Activated CD4-positive, alpha-beta T cell treated with anti-CD3 and anti-CD28 coated beads for 36 hours (primary cell): ENCODE measurements around the gene CAMK2G. TPM values are rescaled to one million over a fixed set of nuclear protein-coding genes. Genes with fewer than 3 reads are reported as not detected.
"Not testable (repeated sequence)": the region's sequence is repeated elsewhere in the genome, so short reads cannot be mapped to it uniquely, and the experiment has no call there.

Experiments used
- ATAC-seq: fragments of 200-7000 bp; cut with Tn5 transposase; one replicate; pipeline ENCODE4 v1.10.0; 2021; ENCODE audit warnings: mild to moderate bottlenecking, moderate library complexity
- CTCF ChIA-PET: fragments of 350-600 bp; sonication (Branson Sonifier 250); formaldehyde crosslinking; loops from one replicate; lab custom pipeline; 2021; ENCODE audit warnings: antibody characterized with exemption; lab: Charles Lee
- POLR2A ChIA-PET: fragments of 350-600 bp; sonication (Branson Sonifier 250); formaldehyde crosslinking; loops from one replicate; lab custom pipeline; 2021; ENCODE audit warnings: antibody characterized with exemption, inconsistent platforms; lab: Charles Lee
- DNase-seq: peaks from one replicate; pipeline ENCODE4 v3.0.0-alpha.2; 2020
- H3K27ac Mint-ChIP-seq: one replicate; pipeline ENCODE4 v1.8.0; 2021; ENCODE audit warnings: mixed read lengths
- H3K27me3 Mint-ChIP-seq: one replicate; pipeline ENCODE4 v1.8.0; 2021; ENCODE audit warnings: mixed read lengths
- H3K36me3 Mint-ChIP-seq: one replicate; pipeline ENCODE4 v1.8.0; 2021; ENCODE audit warnings: low read depth, mixed read lengths
- H3K4me1 Mint-ChIP-seq: one replicate; pipeline ENCODE4 v1.8.0; 2021; ENCODE audit warnings: mixed read lengths
- H3K4me3 Mint-ChIP-seq: one replicate; pipeline ENCODE4 v1.8.0; 2021; ENCODE audit warnings: mild to moderate bottlenecking, moderate library complexity, mixed read lengths
- H3K9me3 Mint-ChIP-seq: one replicate; pipeline ENCODE4 v1.8.0; 2021; ENCODE audit warnings: low read depth, mixed read lengths
- intact Hi-C, 2 experiments: fragments of 100-400 bp; cut with DNase I in 1 of 2; cut with micrococcal nuclease in 1 of 2; formaldehyde crosslinking; loops; one replicate each; pipeline versions ENCODE4 v1.14.2 to v1.15.1; 2022 to 2024; cut with DNase I, micrococcal nuclease
- total RNA-seq, 2 experiments: library from RNA; stranded (reverse); gene quantifications; one replicate each; pipeline ENCODE4 v1.2.3, GENCODE V29; 2021

The CAMK2G gene
- total RNA-seq = 10 to 100 TPM; 16.4 to 19.4 TPM

DNA sequence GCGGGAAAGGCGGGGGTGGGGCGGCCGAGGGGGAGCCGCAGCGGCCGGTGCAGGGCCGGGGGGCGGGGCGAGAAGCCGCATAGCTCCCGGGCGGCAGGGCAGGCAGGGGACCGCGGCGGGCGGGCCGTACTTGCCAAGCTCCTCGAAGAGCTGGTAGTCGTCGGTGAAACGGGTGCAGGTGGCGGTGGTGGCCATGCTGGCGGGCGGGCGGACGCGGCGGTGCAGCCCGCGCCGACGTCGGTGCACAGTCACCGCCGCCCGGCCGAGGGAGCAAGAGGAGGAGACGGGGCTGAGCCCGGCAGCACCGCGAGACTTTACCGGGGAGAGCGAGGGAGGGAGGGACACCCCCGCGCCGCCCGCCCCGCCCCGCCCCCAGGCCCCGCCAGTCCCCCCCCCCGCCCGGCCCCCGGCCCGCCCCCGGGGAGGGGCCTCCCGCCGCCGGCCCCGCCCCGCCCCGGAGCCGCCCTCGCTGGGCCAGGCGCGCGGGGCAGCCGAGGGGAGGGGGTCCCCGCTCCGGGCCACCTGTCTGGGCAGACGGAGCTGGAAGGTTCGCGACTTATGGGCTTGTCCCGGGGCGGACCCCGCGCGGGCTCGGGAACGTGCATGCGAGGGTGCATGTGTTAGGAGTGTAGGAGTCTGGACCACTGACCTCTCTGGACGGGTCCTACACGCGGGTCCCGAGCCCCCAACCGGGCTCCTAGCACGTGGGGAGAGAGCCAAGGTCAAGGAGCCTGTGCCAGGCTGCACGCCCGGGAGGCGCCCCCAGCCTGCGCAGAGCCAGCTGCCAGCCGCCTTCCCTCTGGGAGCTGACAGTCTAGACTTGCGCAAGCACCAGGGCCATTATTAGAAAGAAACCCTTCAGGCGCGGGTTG lies at the start of gene CAMK2G:
TSS of gene CAMK2G (minus strand) at position 289 of the 872 bp plus-strand sequence. CDS start at position 195, 94 bp downstream.
- Mint-ChIP-seq H3K27ac (peak within 1 kb of the TSS; percentile 81), H3K4me3 (peak within 1 kb of the TSS; percentile 74), H3K27me3 (no peaks in the 10 kb centered on the region), H3K4me1 (peaks cover 67% of the 10 kb centered on the region), H3K9me3 (no peaks in the 10 kb centered on the region), H3K36me3 (peaks cover 4% of the 10 kb centered on the region)
- ChIA-PET CTCF (interaction anchor here (0.6 to 19.7 kb wide), 4 partner anchors 13 to 339 kb away, joined by 3 to 456 read pairs (median 48); no protein-coding TSS in a partner anchor), POLR2A (interaction anchor here (0.5 to 1.6 kb wide), 5 partner anchors 11 to 1601 kb away, joined by 3 to 6 read pairs (median 4); no protein-coding TSS in a partner anchor)
- peak; percentile 87 for ATAC-seq
- peak; percentile 92 for DNase-seq
- intact Hi-C loops = loop anchor here (1.0 to 10.0 kb wide), 11 partner anchors 17 to 1360 kb away; partner anchors contain the start of genes AP3M1 (in 1 of the 2), KAT6B (in 1 of the 2), MRPS16 (in 1 of the 2) and NDST2 (in 1 of the 2)

GRCh38 chr10:73922864-73923133 lies 48.4 kb upstream of the CAMK2G start:
- ATAC-seq = no peak
- H3K27ac Mint-ChIP-seq = no peak overlapping the region
- no peaks in the 10 kb centered on the region for H3K36me3 Mint-ChIP-seq
- H3K4me3 Mint-ChIP-seq = no peak overlapping the region
- peaks cover 7% of the 10 kb centered on the region for H3K9me3 Mint-ChIP-seq
- H3K4me1 Mint-ChIP-seq = peaks cover 23% of the 10 kb centered on the region
- peaks cover 22% of the 10 kb centered on the region for H3K27me3 Mint-ChIP-seq
- CTCF ChIA-PET = no interaction called here
- intact Hi-C loops = no loop called here
- POLR2A ChIA-PET = no interaction called here
- no peak for DNase-seq

DNA sequence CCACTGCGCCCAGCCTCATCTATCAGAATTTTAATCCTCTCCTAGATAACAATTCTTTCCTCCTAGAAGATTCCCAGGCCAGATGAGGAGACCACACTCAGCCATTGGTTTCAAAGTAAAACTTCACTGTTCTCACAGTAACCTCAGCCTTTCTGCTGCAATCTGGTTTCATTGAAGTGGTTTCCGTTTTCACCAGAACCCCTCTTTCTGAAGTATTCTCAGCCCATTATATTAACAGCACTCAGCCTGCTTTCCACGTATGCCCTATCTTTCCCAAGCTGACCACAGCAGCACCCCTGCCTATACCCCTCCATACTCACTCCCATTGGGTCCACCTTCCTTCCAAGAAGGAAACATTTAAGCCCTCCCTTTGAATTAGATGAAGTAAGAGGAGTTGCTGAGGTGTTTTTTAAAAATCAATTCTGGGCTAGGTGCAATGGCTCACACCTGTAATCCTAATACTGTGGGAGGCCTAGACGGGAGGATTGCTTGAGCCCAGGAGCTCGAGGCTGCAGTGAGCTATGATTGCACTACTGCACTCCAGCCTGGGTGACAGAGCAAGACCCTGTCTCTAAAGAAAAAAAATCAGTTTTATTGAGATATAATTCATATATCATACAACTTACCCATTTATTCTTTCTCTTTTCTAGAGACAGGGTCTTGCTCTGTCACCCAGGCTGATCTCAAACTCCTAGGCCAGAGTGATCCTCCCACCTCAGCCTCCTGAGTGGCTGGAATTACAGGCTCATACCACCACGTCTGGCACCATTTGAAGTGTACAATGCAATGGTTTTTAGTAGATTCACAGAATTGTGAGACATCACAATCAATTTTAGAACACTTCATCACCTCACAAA lies 47.9 kb upstream of the CAMK2G start:
- ChIA-PET POLR2A (no interaction called here), CTCF (interaction anchor here (1.4 kb wide), 1 partner anchor 15 kb away, joined by 4 read pairs; no protein-coding TSS in a partner anchor)
- Mint-ChIP-seq H3K27me3 (peaks cover 22% of the 10 kb centered on the region), H3K4me1 (peaks cover 23% of the 10 kb centered on the region), H3K9me3 (peaks cover 7% of the 10 kb centered on the region), H3K36me3 (no peaks in the 10 kb centered on the region), H3K4me3 (no peak overlapping the region), H3K27ac (no peak overlapping the region)
- intact Hi-C loops = no loop called here
- DNase-seq (no peak), ATAC-seq (peak; percentile 68)

- no peak overlapping the region for H3K4me3 Mint-ChIP-seq
- H3K27me3 Mint-ChIP-seq = peaks cover 21% of the 10 kb centered on the region
- no peak for ATAC-seq
- H3K9me3 Mint-ChIP-seq = peaks cover 7% of the 10 kb centered on the region
- H3K36me3 Mint-ChIP-seq = no peaks in the 10 kb centered on the region
- no peak for DNase-seq
- ChIA-PET POLR2A (no interaction called here), CTCF (interaction anchor here (0.6 to 1.4 kb wide), 8 partner anchors 10 to 230 kb away, joined by 3 to 6 read pairs (median 3); partner anchors contain the start of genes AP3M1 and PLAU)
- intact Hi-C loops = no loop called here
- H3K27ac Mint-ChIP-seq = no peak overlapping the region
- peaks cover 26% of the 10 kb centered on the region for H3K4me1 Mint-ChIP-seq
Measured at GRCh38 chr10:73920089-73920488, 45.7 kb upstream of the CAMK2G start.

DNA sequence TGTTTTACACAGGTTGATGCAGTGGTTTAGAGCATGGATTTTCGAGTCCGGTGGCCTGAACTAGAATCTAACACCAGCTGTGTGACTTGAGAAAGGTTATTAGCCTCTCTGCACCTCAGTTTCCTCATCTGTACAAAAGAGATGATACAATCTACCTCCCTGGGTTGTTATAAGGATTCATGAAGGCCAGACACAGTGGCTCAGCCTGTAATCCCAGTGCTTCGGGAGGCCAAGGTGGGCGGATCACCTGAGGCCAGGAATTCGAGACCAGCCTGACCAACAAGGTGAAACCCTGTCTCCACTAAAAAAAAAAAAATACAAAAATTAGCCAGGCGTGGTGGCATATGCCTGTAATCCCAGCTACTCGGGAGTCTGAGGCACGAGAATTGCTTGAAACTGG lies 45.1 kb upstream of the CAMK2G start:
- DNase-seq, ATAC-seq, H3K27ac Mint-ChIP-seq, H3K36me3 Mint-ChIP-seq, H3K9me3 Mint-ChIP-seq, H3K4me3 Mint-ChIP-seq, POLR2A ChIA-PET, intact Hi-C loops: not testable (repeated sequence)
- Mint-ChIP-seq H3K27me3 (peaks cover 22% of the 10 kb centered on the region), H3K4me1 (peaks cover 26% of the 10 kb centered on the region)
- CTCF ChIA-PET = interaction anchor here (0.9 to 1.4 kb wide), 10 partner anchors 9 to 231 kb away, joined by 3 to 6 read pairs (median 4); partner anchors contain the start of genes AP3M1 and PLAU

- CTCF ChIA-PET = interaction anchor here (0.9 to 2.3 kb wide), 5 partner anchors 11 to 38 kb away, joined by 3 to 11 read pairs (median 4); no protein-coding TSS in a partner anchor
- peaks cover 21% of the 10 kb centered on the region for H3K27me3 Mint-ChIP-seq
- intact Hi-C loops = no loop called here
- H3K9me3 Mint-ChIP-seq = peaks cover 7% of the 10 kb centered on the region
- DNase-seq (no peak), ATAC-seq (no peak)
- no peak overlapping the region for H3K27ac Mint-ChIP-seq
- H3K4me1 Mint-ChIP-seq = peaks cover 23% of the 10 kb centered on the region
- no peak overlapping the region for H3K4me3 Mint-ChIP-seq
- no peaks in the 10 kb centered on the region for H3K36me3 Mint-ChIP-seq
- POLR2A ChIA-PET = no interaction called here
Measured at GRCh38 chr10:73917566-73918305, 43.4 kb upstream of the CAMK2G start.

DNA sequence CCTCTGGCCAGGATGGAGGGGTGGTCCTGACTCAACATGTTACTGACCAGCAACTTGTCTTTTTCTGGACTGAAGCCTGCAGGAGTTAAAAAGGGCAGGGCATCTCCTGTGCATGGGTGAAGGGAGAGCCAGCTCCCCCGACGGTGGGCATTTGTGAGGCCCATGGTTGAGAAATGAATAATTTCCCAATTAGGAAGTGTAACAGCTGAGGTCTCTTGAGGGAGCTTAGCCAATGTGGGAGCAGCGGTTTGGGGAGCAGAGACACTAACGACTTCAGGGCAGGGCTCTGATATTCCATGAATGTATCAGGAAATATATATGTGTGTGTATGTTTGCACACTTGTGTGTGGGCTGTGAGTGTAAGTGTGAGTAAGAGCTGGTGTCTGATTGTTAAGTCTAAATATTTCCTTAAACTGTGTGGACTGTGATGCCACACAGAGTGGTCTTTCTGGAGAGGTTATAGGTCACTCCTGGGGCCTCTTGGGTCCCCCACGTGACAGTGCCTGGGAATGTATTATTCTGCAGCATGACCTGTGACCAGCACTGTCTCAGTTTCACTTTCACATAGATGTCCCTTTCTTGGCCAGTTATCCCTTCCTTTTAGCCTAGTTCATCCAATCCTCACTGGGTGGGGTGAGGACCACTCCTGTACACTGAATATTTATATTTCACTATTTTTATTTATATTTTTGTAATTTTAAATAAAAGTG lies 42.6 kb upstream of the CAMK2G start:
- ChIA-PET CTCF (interaction anchor here (0.9 to 2.3 kb wide), 4 partner anchors 19 to 29 kb away, joined by 3 to 11 read pairs (median 4); no protein-coding TSS in a partner anchor), POLR2A (no interaction called here)
- Mint-ChIP-seq H3K9me3 (peaks cover 7% of the 10 kb centered on the region), H3K4me1 (peaks cover 16% of the 10 kb centered on the region), H3K27me3 (peaks cover 25% of the 10 kb centered on the region), H3K4me3 (no peak overlapping the region), H3K27ac (no peak overlapping the region), H3K36me3 (peaks cover 1% of the 10 kb centered on the region)
- ATAC-seq (no peak), DNase-seq (no peak)
- intact Hi-C loops = no loop called here

- peaks cover 37% of the 10 kb centered on the region for H3K27me3 Mint-ChIP-seq
- no peak overlapping the region for H3K4me3 Mint-ChIP-seq
- H3K4me1 Mint-ChIP-seq = peaks cover 19% of the 10 kb centered on the region
- no peak for ATAC-seq
- DNase-seq = no peak
- intact Hi-C loops = no loop called here
- CTCF ChIA-PET = interaction anchor here (1.7 kb wide), 1 partner anchor 26 kb away, joined by 3 read pairs; no protein-coding TSS in a partner anchor
- H3K9me3 Mint-ChIP-seq = peaks cover 7% of the 10 kb centered on the region
- H3K36me3 Mint-ChIP-seq = peaks cover 1% of the 10 kb centered on the region
- POLR2A ChIA-PET = interaction anchor here (0.5 to 0.6 kb wide), 2 partner anchors 20 to 180 kb away, joined by 4 read pairs; no protein-coding TSS in a partner anchor
- H3K27ac Mint-ChIP-seq = no peak overlapping the region
Measured at GRCh38 chr10:73915206-73915851, 41.0 kb upstream of the CAMK2G start.

DNA sequence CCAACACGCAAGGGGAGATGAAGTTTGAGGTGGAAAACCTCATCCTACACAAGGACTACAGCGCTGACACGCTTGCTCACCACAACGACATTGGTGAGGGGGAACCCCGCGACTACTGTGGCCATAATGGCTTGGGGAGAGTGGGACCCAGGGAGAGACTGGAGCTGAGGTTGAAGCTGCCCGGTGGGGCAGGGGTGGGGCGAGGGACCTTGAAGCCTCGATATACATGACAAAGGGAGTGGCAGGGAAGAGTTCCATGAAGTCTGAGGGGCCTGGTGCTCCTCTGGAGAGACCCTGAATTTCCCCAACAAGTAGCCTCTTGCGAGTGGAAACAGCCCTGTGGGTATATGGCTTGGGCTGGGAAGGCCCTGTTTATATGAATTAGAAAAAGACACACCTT lies 39.7 kb upstream of the CAMK2G start:
- POLR2A ChIA-PET = no interaction called here
- Mint-ChIP-seq H3K27ac (no peak overlapping the region), H3K4me3 (no peak overlapping the region), H3K4me1 (peaks cover 26% of the 10 kb centered on the region), H3K27me3 (peaks cover 41% of the 10 kb centered on the region), H3K36me3 (peaks cover 1% of the 10 kb centered on the region), H3K9me3 (peaks cover 7% of the 10 kb centered on the region)
- DNase-seq (no peak), ATAC-seq (no peak)
- CTCF ChIA-PET = interaction anchor here (0.6 kb wide), 1 partner anchor 26 kb away, joined by 3 read pairs; no protein-coding TSS in a partner anchor
- intact Hi-C loops = no loop called here
